ENCODE measurements around the gene CCDC85B. TPM values are rescaled to one million over a fixed set of nuclear protein-coding genes. Genes with fewer than 3 reads are reported as not detected.

The CCDC85B gene
- total and polyA plus RNA-seq, 2 of the 13 experiments (the other 11 are each of a cell fraction or from before 2014, with no cell fraction given), result 8.2 to 19.5 TPM

DNA sequence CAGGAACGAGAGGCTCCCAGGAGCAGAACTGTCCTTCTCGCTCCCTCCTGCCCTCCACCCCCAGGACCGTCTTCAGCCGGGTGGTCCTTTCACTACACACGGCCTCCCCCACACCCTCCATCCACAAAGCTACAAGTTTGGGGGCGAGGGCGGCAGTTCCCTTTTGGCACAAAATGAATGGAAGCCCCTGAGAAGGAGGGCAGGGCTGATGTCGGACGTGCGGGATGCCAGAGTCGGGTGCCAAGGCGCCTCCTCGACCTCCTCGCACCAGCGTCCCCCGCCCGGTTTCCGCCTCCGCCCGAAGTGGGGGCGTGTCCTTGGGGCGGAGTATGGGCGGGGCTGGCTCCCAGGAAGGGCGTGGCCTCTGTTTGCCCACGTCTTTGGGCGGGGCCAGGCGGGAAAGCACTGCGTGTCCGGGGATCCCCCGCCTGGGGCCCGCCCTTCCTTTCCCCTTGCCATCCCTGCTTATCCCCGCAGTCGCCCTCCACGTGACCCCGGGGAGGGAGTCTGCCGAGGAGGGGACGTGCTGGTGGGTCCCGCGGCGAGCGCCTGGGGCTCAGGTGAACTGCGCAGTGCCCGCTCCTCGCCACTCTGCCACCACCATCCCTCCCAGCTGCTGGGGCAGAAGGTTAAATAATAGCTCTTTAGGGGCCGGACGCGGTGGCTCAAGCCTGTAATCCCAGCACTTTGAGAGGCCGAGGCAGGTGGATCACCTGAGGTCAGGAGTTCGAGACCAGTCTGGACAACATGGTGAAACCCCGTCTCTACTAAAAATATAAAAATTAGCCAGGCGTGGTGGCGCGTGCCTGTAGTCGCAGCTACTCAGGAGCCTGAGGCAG, 16.9 kb upstream of the CCDC85B start (continued):
- TF ChIP-seq ZFP36L1 (CRISPR knock-in tag; IDR thresholded peaks at IDR 0.05), result 0 out of 2 replicates have a peak, but pooled peaks have one; percentile 49
- TF ChIP-seq, protein P1, sequence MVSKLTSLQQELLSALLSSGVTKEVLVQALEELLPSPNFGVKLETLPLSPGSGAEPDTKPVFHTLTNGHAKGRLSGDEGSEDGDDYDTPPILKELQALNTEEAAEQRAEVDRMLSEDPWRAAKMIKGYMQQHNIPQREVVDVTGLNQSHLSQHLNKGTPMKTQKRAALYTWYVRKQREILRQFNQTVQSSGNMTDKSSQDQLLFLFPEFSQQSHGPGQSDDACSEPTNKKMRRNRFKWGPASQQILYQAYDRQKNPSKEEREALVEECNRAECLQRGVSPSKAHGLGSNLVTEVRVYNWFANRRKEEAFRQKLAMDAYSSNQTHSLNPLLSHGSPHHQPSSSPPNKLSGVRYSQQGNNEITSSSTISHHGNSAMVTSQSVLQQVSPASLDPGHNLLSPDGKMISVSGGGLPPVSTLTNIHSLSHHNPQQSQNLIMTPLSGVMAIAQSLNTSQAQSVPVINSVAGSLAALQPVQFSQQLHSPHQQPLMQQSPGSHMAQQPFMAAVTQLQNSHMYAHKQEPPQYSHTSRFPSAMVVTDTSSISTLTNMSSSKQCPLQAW (CRISPR knock-in tag; IDR thresholded peaks at IDR 0.05), result peak; percentile 42; the same call in 1 of the 2 replicates
- TF ChIP-seq PITX1 (CRISPR knock-in tag; IDR thresholded peaks at IDR 0.05), result peak; percentile 81
- TF ChIP-seq, protein P2, sequence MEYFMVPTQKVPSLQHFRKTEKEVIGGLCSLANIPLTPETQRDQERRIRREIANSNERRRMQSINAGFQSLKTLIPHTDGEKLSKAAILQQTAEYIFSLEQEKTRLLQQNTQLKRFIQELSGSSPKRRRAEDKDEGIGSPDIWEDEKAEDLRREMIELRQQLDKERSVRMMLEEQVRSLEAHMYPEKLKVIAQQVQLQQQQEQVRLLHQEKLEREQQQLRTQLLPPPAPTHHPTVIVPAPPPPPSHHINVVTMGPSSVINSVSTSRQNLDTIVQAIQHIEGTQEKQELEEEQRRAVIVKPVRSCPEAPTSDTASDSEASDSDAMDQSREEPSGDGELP (IDR thresholded peaks at IDR 0.05; ENCODE audit: borderline replicate concordance, low read depth), result peak; percentile 67; the same call in 1 of the 2 replicates
- peak; percentile 59; the same call in 1 of the 2 replicates for TF ChIP-seq ETV5 (CRISPR knock-in tag; IDR thresholded peaks at IDR 0.05; ENCODE audit: borderline replicate concordance)
- no peak for TF ChIP-seq TCF12 (IDR thresholded peaks at IDR 0.05)
- no peak for TF ChIP-seq TCF12 (CRISPR knock-in tag; IDR thresholded peaks at IDR 0.05)
- TF ChIP-seq, protein P3, sequence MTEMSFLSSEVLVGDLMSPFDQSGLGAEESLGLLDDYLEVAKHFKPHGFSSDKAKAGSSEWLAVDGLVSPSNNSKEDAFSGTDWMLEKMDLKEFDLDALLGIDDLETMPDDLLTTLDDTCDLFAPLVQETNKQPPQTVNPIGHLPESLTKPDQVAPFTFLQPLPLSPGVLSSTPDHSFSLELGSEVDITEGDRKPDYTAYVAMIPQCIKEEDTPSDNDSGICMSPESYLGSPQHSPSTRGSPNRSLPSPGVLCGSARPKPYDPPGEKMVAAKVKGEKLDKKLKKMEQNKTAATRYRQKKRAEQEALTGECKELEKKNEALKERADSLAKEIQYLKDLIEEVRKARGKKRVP (CRISPR knock-in tag; IDR thresholded peaks at IDR 0.05), result peak in 1 of 2 experiments; percentile 31; a peak in 1 of 4 replicates
- TF ChIP-seq NFE2 (CRISPR knock-in tag; IDR thresholded peaks at IDR 0.05), result no peak
- TF ChIP-seq TEAD3 (CRISPR knock-in tag; optimal IDR thresholded peaks at IDR 0.05; ENCODE audit: borderline replicate concordance), result peak; percentile 30
- no peak for TF ChIP-seq ZNF83 (CRISPR knock-in tag; IDR thresholded peaks at IDR 0.05; ENCODE audit: borderline replicate concordance)
- TF ChIP-seq, protein P4, sequence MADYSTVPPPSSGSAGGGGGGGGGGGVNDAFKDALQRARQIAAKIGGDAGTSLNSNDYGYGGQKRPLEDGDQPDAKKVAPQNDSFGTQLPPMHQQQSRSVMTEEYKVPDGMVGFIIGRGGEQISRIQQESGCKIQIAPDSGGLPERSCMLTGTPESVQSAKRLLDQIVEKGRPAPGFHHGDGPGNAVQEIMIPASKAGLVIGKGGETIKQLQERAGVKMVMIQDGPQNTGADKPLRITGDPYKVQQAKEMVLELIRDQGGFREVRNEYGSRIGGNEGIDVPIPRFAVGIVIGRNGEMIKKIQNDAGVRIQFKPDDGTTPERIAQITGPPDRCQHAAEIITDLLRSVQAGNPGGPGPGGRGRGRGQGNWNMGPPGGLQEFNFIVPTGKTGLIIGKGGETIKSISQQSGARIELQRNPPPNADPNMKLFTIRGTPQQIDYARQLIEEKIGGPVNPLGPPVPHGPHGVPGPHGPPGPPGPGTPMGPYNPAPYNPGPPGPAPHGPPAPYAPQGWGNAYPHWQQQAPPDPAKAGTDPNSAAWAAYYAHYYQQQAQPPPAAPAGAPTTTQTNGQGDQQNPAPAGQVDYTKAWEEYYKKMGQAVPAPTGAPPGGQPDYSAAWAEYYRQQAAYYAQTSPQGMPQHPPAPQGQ (CRISPR knock-in tag; IDR thresholded peaks at IDR 0.05; ENCODE audit: borderline replicate concordance), result no peak
- no peak for TF ChIP-seq MTF2 (CRISPR knock-in tag; IDR thresholded peaks at IDR 0.05; ENCODE audit: borderline replicate concordance)
- TF ChIP-seq, protein P5, sequence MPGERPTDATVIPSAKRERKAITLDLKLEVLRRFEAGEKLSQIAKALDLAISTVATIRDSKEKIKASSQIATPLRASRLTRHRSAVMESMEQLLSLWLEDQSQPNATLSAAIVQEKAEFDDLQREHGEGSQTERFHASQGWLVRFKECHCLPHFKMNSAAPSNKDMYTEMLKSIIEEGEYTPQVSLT (CRISPR knock-in tag; IDR thresholded peaks at IDR 0.05; ENCODE audit: borderline replicate concordance, low read depth), result 0 out of 2 replicates have a peak, but pooled peaks have one; percentile 45
- no peak for TF ChIP-seq ZNF883 (CRISPR knock-in tag; IDR thresholded peaks at IDR 0.05; ENCODE audit: not compliant biosample characterization)
- TF ChIP-seq ZNF713 (CRISPR knock-in tag; IDR thresholded peaks at IDR 0.05), result no peak
- TF ChIP-seq HDAC6 (IDR thresholded peaks at IDR 0.05; ENCODE audit: low read depth, low read length), result no peak
- TF ChIP-seq JDP2 (CRISPR knock-in tag; IDR thresholded peaks at IDR 0.05; ENCODE audit: borderline replicate concordance), result no peak
- no peak for TF ChIP-seq ZNF570 (CRISPR knock-in tag; IDR thresholded peaks at IDR 0.05; ENCODE audit: borderline replicate concordance)
- peak; percentile 53; the same call in 1 of the 2 replicates for TF ChIP-seq ZNF607 (CRISPR knock-in tag; IDR thresholded peaks at IDR 0.05; ENCODE audit: borderline replicate concordance)
- TF ChIP-seq, protein P6, sequence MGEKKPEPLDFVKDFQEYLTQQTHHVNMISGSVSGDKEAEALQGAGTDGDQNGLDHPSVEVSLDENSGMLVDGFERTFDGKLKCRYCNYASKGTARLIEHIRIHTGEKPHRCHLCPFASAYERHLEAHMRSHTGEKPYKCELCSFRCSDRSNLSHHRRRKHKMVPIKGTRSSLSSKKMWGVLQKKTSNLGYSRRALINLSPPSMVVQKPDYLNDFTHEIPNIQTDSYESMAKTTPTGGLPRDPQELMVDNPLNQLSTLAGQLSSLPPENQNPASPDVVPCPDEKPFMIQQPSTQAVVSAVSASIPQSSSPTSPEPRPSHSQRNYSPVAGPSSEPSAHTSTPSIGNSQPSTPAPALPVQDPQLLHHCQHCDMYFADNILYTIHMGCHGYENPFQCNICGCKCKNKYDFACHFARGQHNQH (CRISPR knock-in tag; IDR thresholded peaks at IDR 0.05), result no peak
- TF ChIP-seq ZNF232 (CRISPR knock-in tag; IDR thresholded peaks at IDR 0.05; ENCODE audit: borderline replicate concordance), result no peak

Data from HepG2 (cell line).